SJCRH30 (cell line): ENCODE results near the gene DTX3. TPM values are rescaled to one million over a fixed set of nuclear protein-coding genes. Genes with fewer than 3 reads are reported as not detected.
"Not testable (repeated sequence)": the region's sequence is repeated elsewhere in the genome, so short reads cannot be mapped to it uniquely, and the experiment has no call there.

Experiments used
- DNase-seq, 2 experiments: peaks; one replicate each; pipeline ENCODE4 v3.0.0-alpha.2; 2015 to 2020
- H3K27ac ChIP-seq: fragments of 250-450 bp; sonication (Bioruptor Pico); 2 replicates; pipeline ENCODE4 v1.5.1; 2020; ENCODE audit warnings: mild to moderate bottlenecking, moderate library complexity
- H3K27me3 ChIP-seq: fragments of 250-450 bp; sonication (Bioruptor Pico); 2 replicates; pipeline ENCODE4 v1.5.1; 2020; ENCODE audit warnings: mild to moderate bottlenecking, moderate library complexity
- H3K36me3 ChIP-seq: fragments of 250-450 bp; sonication (Bioruptor Pico); 2 replicates; pipeline ENCODE4 v1.5.1; 2020; ENCODE audit warnings: mild to moderate bottlenecking, moderate library complexity
- H3K4me1 ChIP-seq: fragments of 250-450 bp; sonication (Bioruptor Pico); 2 replicates; pipeline ENCODE4 v1.5.1; 2020; ENCODE audit warnings: mild to moderate bottlenecking, moderate library complexity
- H3K4me3 ChIP-seq: fragments of 250-450 bp; sonication (Bioruptor Pico); 2 replicates; pipeline ENCODE4 v1.5.1; 2020; ENCODE audit warnings: mild to moderate bottlenecking, moderate library complexity
- H3K9me3 ChIP-seq: fragments of 250-450 bp; sonication (Bioruptor Pico); replicated peaks from 2 replicates; pipeline ENCODE4 v1.5.1; 2020; ENCODE audit warnings: mild to moderate bottlenecking, moderate library complexity
- total RNA-seq: library from RNA; depleted of rRNA; stranded (reverse); fragments of >200 nt; shearing (Covaris generic); gene quantifications from 2 replicates; pipeline ENCODE4 v1.2.3, GENCODE V29; 2014

DTX3 gene
- total RNA-seq, 1 experiment from 2014 or later = 192 TPM

DNA sequence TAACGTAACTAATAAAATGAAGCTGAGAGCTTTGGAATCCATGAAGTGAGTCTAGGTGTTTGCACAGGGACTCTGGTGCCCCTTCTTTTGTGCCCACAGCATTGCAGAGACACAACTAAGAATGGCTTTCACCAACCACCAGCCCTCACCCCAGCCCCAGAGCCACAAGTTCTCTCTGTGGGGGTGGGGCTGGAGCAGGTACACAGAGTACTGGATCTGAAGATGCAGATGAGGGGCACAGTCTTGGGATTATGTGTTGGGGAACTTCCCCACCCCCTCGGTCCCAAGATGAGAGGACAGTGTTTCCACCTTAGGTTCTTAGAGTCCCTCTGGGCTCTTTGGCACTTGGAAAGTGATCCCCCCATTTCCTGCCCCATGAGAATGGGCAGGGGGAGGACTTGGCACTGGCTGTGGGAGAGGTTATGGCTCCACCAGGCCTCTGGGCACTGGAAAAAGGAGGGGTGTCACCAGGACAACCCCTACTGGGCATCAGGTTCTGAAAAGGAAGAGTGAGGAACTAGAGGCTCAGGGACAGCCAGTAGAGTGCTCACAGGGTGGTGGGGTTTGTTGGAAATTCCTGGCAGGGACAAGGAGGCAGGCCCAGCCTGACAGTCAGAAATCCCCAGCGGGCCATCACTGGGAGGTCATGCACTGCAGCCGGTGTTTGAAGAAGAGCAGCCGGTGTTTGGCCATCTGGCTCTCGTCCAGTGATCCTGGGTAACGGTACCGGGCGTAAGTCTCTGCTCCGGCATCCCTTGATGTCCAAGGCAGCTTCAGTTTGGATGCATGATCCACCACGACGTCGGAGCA, 21.7 kb downstream of the DTX3 start:
- no peak overlapping the region for H3K4me3 ChIP-seq
- DNase-seq = peak in 1 of 2 experiments; percentile 24
- H3K9me3 ChIP-seq = no peaks in the 10 kb centered on the region
- H3K4me1 ChIP-seq = peaks cover 4% of the 10 kb centered on the region; the same call in 1 of the 2 replicates
- no peaks in the 10 kb centered on the region for H3K27me3 ChIP-seq
- H3K27ac ChIP-seq = no peak overlapping the region
- H3K36me3 ChIP-seq = peaks cover 39% of the 10 kb centered on the region

DNA sequence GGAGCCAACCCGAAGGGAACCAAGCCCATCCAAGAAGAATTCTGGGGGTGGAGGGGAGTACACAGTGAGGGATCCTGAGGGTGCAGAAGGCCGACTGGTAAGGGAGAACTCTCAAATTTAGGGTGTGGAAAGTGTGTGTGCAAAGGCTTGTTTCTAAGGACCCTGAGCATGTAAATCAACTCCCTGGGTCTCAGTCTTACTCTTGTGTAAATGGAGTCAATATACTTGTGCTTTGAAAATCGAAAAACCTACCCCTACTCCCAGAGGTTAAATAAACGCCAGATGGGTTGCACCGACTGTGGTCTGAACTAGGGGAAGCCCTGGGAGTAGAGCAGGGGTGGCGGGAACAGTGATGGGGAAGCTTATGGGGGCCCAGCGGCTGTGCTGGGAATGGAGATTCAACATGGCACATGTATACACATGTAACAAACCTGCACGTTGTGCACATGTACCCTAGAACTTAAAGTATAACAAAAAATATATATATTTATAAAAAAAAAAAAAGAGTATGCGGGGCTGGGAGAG, 22.4 kb downstream of the DTX3 start:
- Histone ChIP-seq H3K9me3 (no peaks in the 10 kb centered on the region), H3K4me3 (no peak overlapping the region), H3K27ac (no peak overlapping the region), H3K36me3 (peaks cover 35% of the 10 kb centered on the region), H3K27me3 (no peaks in the 10 kb centered on the region), H3K4me1 (peaks cover 4% of the 10 kb centered on the region; the same call in 1 of the 2 replicates)
- peak in 1 of 2 experiments; percentile 16 for DNase-seq

- Histone ChIP-seq H3K9me3 (no peaks in the 10 kb centered on the region), H3K4me1 (peaks cover 4% of the 10 kb centered on the region; the same call in 1 of the 2 replicates), H3K27me3 (no peaks in the 10 kb centered on the region), H3K36me3 (peaks cover 30% of the 10 kb centered on the region), H3K27ac (no peak overlapping the region), H3K4me3 (no peak overlapping the region)
- DNase-seq = peak in 1 of 2 experiments; percentile 40
These were observed 23.1 kb downstream of the DTX3 start for GRCh38 chr12:57627501-57628279.

DNA sequence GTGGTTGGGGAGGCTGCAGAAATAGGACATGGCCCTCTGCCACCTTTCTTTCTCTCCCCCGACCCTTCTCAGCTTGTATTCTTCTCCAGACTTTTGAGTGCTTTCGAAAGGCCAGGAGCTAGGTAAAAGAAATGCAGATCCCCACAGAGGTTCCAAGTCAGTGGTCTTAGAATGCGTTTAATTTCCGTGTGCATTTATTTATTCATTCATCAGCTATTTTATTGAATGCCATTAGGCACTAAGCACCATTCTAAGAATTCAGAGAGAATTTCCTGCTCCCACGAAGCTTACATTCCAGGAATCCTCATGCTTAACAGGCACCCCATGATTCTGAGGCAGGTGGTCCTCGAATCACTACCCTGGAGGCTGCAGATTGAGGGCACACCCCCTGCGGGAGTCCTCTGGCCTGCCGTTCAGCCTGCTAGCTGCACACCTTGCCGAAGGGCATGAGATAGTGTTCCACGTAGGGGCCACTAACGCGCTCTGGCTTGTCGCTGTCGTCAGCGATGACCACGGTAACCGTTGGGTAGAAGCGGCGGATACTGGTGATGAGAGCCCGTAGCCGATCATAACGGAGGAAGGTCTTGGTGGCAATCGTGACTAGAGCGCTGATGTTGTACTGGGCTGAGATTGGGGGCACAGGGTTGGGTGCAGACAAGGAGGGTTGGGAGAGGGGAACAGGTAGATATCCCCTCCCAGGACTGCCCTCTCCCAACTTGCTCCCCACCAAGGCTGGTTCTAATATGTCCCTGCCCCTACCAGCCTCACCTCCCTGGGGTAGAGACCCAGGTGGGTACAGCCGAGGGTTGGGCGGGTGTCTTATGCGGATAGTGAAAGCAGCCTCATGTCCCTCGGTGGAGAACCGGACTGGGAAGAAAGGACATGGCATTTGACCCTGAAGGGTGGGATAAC, 23.9 kb downstream of the DTX3 start:
- Histone ChIP-seq H3K27ac (no peak overlapping the region), H3K9me3 (no peaks in the 10 kb centered on the region), H3K27me3 (no peaks in the 10 kb centered on the region), H3K36me3 (peaks cover 30% of the 10 kb centered on the region), H3K4me3 (no peak overlapping the region), H3K4me1 (peaks cover 4% of the 10 kb centered on the region; the same call in 1 of the 2 replicates)
- DNase-seq = peak in 1 of 2 experiments; percentile 26

DNA sequence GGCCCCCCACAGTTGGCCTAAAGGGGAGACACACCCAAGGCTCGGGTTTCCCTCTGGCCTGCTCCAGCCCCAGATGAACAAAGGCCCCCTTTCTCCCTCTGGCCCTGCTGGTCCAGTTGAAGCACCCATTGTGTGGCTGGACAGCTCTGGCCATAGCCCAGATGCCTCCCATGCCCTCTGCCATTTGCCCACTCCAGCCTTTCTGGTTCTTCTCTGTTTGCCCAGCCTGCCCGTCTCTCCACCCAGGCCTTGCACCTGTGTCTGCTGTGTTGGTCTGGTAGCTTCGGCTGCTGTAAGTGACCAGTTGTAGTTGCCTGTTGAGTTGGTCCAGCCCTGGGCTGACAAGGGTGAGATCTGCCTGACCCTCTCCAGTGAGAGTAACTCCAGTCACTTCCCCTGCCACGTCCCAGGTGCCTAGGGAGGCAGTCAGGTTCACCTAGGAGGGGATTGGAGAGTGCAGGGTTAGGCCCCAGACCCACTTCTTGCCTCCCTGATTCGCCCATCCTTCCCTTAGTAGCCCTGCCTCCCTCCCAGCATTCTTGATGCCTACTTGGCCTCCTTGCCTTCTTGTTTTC, 25.4 kb downstream of the DTX3 start:
- Histone ChIP-seq H3K9me3 (no peaks in the 10 kb centered on the region), H3K4me1 (peaks cover 4% of the 10 kb centered on the region; the same call in 1 of the 2 replicates), H3K27ac (no peak overlapping the region), H3K36me3 (peaks cover 30% of the 10 kb centered on the region), H3K4me3 (no peak overlapping the region), H3K27me3 (no peaks in the 10 kb centered on the region)
- DNase-seq = peak; percentile 51 to 68

DNA sequence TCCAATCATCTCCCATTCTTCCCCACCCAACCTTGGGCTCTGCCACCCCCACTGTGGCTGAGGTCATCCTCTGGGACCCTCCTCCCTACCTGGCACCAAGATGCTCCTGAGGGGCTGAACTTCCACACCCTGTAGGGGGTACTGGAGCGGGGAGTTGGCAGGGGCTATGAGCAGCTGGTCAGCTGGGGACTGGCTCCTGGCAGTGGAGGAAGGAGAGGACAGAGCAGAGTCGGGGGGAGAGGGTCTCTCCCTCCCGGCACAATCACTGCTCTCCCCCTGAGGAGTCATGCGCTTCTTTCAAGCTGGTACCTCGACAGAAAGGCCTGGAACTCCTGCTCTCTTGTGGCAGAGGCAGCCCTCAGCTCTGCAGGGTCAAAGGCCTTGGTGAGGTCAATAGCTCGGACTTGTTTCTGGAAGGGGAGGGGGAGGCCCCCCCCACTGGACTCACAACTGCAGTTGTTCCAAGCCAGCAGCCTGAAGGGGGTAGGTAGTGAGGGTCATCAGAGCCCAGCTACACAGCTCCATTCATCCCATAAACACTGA, 26.3 kb downstream of the DTX3 start:
- H3K27ac ChIP-seq = no peak overlapping the region
- no peak overlapping the region for H3K4me3 ChIP-seq
- H3K9me3 ChIP-seq = no peaks in the 10 kb centered on the region
- DNase-seq = peak in 1 of 2 experiments; percentile 37
- peaks cover 27% of the 10 kb centered on the region for H3K36me3 ChIP-seq
- no peaks in the 10 kb centered on the region for H3K27me3 ChIP-seq
- peaks cover 4% of the 10 kb centered on the region; the same call in 1 of the 2 replicates for H3K4me1 ChIP-seq

DNA sequence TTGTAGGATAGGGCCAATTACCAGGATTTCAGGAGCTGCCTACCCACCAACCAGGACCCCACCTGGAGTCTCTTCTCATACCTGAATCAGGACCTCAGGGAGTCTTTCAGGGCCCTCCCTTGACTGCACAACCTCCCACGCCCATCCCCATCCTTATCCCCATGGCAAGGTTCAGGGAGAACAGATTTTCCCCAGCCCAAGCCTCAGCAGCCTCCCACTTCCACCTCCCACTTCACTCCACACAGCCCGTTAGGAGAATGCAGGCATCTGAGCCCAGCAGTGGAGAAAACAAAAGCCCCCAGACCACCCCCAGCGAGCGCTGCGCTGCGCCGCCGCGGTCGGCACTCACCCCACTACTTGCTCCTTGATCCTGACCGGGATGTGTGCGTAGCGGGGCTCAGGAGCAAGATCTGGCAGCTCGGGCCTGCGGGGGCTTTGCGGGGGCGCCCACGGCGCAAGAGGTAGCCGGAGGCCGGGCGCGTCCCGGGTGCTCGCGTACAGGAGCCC, 27.0 kb downstream of the DTX3 start:
- Histone ChIP-seq H3K4me3 (peak overlapping the region; percentile 73), H3K27ac (no peak overlapping the region), H3K36me3 (peaks cover 20% of the 10 kb centered on the region), H3K9me3 (no peaks in the 10 kb centered on the region), H3K4me1 (peaks cover 4% of the 10 kb centered on the region; the same call in 1 of the 2 replicates), H3K27me3 (no peaks in the 10 kb centered on the region)
- DNase-seq = peak in 1 of 2 experiments; percentile 33

GRCh38 chr12:57632073-57632957, 27.7 kb downstream of the DTX3 start:
- Histone ChIP-seq H3K27ac (peak overlapping the region; percentile 18; the same call in 1 of the 2 replicates), H3K36me3 (peaks cover 15% of the 10 kb centered on the region), H3K9me3 (no peaks in the 10 kb centered on the region), H3K4me3 (peak overlapping the region; percentile 73), H3K4me1 (peaks cover 4% of the 10 kb centered on the region; the same call in 1 of the 2 replicates), H3K27me3 (no peaks in the 10 kb centered on the region)
- DNase-seq = peak; percentile 73 to 76

DNA sequence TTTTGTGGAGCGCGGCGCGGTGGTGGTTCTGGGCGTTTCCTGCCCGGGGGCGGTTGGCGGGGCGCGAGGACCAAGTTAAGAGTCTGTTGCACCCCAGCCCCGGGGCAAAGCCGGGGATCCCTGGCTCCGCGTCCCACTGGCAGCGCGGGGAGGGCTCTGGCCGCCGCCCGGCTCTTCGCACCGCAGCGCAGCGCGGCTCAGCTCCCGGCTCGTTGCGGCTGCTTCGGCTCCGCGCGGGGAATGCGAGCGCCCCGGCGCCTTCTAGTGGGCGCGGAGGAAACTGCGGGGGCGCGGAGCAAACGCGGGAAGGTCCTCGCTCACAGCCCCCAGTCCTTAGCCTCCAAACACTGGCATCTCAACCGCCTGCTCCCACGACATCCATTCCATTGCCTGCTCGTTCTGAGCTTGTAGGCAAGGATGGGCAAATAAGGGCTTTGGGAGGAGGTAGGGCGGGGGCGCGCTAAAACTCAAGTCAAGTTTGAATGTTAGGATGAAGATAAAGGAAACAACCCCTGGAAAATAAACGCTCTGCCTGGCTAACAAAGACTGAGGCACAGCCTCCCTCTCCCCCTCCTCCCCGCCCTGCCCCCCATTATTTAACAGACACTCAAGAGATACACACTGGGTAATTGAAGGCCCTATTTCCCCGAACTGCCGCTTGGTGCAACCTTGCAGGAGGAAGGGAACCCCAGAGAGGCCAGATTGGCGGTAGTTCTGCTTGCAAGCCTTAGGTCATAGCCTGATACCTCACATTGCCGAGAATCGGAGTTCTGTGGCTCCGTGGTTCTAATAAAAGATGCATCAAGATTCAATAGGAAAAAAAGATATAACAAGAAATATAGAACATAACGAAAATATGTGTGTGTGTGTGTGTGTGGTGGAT, 28.6 kb downstream of the DTX3 start, which contains the start of gene B4GALNT1:
Gene B4GALNT1 (minus strand): TSS at position 244 of the 883 bp plus-strand sequence. CDS start 1,069 bp downstream, outside the sequence.
- Histone ChIP-seq H3K27ac (peak within 1 kb of the TSS; percentile 18; the same call in 1 of the 2 replicates), H3K4me1 (peaks cover 4% of the 10 kb centered on the region; the same call in 1 of the 2 replicates), H3K36me3 (peaks cover 11% of the 10 kb centered on the region), H3K27me3 (no peaks in the 10 kb centered on the region), H3K9me3 (no peaks in the 10 kb centered on the region), H3K4me3 (peak within 1 kb of the TSS; percentile 73)
- DNase-seq = peak; percentile 96 to 100

GRCh38 chr12:57636731-57637130, 32.1 kb downstream of the DTX3 start:
- H3K4me3 ChIP-seq, H3K27me3 ChIP-seq, H3K36me3 ChIP-seq, H3K9me3 ChIP-seq, H3K4me1 ChIP-seq, H3K27ac ChIP-seq: not testable (repeated sequence)
- peak in 1 of 2 experiments; percentile 11 for DNase-seq

- Histone ChIP-seq H3K4me1 (no peaks in the 10 kb centered on the region), H3K4me3 (no peak overlapping the region), H3K27ac (no peak overlapping the region), H3K9me3 (0 out of 2 replicates have a peak, but pooled peaks cover 4% of the 10 kb centered on the region), H3K27me3 (peaks cover 14% of the 10 kb centered on the region; the same call in 1 of the 2 replicates), H3K36me3 (no peaks in the 10 kb centered on the region)
- peak; percentile 19 to 43 for DNase-seq
These were observed 32.7 kb downstream of the DTX3 start for GRCh38 chr12:57637364-57637763.
